HG02571 (cell line): ENCODE measurements around the gene UBE3C.

Experiments used
- ATAC-seq: cut with Tn5 transposase; IDR thresholded peaks from one replicate; pipeline ENCODE4 v1.9.1; 2021; ENCODE audit warnings: mild to moderate bottlenecking, moderate library complexity; ENCODE audit not compliant: unreplicated experiment

The UBE3C gene

DNA sequence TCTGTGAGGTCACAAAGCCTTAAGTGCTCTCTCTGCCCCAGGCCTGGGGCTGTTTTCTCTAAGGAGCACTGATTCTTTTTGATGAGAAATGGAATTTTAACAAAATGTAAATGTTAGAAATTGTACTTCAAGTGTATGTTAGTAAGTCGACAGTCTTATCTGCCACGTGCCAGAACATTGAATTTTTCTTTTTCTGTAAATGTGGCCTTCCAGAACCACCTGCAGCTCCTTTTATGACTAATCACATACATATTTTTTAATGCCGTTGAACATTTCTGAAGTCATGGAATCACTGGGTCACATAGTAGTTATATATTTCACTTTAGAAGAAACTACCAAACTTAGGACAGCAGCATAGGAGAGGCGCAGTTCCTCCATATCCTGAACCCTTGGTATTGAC is 38.0 kb downstream of the UBE3C start:
- ATAC-seq: no peak

DNA sequence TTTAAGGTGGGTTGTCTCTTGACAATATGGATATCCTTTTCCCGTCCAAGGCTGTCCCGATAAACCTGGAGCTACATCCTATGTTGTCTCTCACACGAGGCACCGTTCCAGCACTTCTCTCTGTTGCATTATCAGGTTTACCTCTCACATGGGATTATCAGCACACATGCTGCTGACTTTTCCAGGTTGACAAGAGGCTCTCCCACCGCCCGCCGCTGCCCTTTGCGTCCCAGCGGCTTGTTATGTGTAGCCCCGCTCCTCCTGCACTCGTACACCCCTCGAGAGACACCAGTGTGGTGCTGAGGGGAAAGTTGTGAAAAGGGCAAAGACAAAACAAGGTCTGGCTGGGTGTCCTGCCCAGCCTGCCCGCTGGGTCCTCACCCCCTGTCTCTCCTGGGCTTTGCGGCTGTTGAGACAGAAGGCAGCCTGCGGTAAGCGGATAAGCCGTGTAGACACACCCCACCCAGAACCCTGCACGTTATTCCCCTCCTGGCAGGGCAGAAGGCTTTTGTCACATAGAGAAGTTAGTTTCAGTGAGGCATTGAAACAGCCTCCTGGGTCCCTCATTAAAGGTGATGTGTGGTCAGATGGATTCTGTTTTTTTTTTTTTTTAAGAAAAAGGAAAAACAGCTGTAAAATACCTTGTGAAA is 38.7 kb downstream of the UBE3C start:
- no peak for ATAC-seq

DNA sequence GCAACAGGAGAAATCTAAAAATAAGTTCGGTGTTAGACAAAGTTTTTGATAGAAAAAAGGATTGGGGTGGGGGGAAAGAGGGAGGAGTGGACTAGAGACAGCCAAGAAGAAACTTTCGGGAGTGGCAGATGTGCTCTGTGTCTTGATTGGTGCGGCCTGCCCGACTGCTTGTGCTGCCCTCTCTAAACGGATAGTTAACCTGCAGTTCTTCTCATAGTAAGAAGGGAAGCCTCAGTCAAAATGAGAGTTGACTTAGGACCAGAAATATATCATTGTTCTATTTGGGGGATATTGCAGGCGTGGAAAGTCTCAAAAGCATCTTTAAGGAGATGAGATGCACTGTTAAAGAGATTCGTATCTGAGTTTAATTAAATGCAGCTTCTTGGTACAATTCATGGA is 39.3 kb downstream of the UBE3C start:
- no peak for ATAC-seq

DNA sequence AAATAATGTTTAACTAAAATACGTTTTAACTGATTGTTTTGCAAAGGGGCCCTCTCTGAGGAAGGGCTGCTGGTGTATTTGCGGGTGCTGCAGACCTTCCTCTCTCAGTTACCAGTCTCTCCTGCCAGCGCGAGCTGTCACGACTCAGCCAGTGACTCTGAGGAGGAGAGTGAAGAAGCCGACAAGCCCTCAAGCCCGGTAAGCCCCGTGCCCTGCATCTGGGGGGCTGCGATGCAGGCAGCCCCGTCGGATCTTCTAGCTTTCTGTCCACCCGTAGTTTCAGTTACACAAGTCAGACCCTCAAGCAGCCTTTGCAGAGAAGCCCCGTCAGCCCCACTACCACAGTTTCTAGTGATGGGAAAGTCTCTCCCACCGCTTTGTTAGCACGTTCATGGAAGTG is 45.1 kb downstream of the UBE3C start:
- no peak for ATAC-seq

DNA sequence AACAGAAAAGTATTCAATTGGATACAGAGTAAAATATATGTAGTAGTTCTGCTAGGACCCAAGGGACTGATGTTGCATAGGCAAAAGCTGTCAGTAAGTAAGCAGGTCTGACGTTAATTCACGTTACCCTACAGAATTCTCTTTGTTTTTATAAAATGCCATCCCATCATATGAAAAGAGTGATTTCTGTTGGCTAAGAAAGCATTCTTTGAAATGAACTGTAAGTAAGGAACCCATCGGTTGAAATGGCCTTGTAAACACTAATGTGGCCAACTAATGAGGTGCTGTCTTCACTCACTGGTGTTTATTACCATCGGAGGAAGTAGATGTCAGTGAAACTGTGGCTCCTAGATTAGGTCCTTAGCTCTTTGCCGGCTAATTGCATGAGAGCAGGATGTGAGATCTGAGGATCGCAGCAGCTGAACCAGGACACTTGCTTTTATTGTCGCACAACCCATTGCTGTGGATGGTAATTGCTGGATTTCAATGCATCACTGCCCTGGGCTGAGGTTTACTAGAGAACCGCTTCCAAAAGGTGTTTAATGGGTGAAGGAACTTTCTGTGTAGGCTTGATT is 49.5 kb downstream of the UBE3C start:
- no peak for ATAC-seq

DNA sequence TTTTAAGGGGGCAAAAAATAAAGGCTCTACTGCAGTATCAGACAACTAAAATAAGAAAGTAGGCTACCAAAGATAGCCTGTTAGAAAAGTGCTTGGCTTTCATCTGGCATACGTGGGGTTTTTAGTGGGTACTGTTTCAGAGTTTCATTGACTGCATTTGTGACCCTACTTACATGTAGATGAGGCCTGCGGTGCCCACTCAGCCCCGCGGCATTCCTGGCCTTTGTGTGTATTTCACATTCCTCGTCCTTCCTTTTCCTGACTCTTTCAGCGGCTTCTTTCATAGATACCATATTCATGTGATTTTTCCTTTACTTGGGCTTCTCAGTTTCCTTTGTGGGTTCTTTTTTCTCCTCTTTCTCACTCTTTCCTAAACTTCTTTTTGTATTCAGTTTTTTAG is 50.7 kb downstream of the UBE3C start:
- no peak for ATAC-seq

DNA sequence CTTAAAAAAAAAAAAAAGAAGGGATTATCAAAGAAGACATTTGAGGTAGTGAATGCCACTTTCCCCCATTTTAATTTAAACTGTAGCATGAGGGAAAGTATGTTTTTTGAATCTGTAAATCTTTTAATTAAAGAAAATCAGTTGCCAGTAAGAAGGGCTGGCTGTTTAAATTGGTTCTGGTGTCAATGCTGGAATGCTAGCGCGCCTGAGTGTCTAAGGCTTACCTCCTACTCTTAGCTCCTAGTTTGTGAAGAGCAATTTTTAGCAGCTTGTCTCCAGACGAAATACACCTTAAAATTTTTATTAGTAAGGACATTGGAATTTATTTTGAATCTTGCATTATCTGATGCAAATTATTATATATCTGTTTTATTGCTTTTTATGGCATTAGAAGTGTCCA is 54.1 kb downstream of the UBE3C start:
- ATAC-seq: no peak

DNA sequence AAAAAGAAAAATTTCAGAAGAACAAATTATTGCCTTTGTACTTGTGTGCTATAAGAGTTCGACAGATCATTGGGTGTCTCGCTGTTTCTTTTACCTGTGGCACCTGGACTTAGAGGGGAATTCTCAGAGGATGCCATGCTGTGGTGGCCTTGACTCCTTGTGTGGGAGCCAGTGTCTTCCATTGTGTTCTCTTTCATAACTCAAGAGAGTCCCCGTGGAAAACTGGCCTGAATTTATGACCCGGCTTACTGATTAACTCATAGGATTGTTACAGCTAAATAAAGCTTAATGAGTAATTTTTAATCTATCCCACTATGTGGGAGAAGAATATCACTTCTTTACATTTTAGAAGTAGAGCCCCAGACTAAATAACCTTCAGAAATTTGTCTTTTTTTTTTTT is 54.5 kb downstream of the UBE3C start:
- ATAC-seq: no peak

DNA sequence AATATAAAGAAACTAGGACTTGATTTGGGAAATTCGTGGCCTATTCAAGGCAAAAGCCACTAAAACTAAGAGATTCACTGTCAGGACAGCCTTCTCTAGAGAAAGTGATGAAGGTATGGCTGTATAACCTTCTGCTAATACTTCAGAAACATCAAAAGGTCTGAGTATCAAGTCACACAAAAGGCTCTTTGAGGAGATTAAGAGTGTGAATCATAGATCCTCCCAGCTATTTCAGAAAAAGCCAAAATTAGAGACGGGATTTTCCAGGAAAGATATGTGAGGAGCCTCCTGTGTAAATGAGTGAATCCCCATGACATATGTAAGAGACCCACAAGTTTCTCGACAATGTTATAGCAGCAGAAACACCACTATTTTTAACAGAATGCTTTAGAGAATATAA is 56.2 kb downstream of the UBE3C start:
- ATAC-seq: no peak

DNA sequence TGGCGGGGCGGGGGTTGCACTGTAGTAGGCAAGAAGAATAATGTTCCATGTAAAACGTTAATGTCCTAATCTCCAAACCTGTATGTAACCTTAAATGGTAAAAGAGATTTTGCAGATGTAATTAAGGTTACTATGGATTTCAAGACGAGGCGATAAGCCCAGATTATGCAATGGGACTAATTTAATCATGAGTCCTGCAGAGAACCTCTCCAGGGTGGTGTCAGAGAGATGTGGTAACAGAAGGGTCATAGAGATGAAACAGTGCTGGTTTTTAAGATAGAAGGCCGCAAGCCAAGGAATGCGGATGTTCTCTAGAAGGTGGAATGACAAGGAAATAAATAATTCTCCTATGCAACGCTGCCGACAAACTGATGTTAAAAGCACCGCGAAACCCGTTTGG is 57.1 kb downstream of the UBE3C start:
- ATAC-seq: no peak

DNA sequence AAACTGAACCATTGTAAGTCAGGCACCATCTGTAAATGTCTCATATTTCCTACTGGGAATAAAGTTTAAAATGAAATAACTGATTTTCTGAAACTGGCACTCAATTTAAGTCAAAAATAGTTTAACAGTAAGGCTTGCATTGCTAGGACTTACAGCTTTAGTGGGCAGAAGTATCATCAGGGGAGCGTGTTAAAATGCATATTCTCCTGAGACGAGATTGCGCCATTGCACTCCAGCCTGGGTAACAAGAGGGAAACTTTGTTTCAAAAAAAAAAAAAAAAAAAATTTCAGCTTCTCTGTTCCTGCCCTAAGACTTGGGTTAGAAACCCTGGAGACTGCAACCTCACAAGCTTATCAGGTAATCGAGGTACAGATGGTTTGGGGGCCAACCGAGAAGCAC is 65.4 kb downstream of the UBE3C start:
- no peak for ATAC-seq

DNA sequence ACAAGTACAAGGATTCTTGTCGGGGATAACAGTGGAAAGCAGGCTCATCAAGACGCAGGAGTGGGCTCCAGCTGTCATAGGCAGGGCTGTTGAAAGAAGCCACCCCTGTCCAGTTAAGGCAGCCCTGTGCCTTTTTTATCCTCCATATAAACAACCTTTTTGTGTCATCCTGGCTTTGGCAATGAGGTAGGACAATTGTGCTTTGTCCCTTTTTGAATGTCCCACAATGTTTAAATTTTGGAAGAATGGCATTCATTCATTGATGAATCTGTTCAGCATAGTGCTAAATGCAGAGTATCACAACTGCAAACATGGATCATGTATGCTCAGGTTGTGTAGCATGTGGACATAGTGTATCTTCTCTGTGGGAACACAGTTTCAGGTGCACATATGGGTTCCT is 66.7 kb downstream of the UBE3C start:
- no peak for ATAC-seq

DNA sequence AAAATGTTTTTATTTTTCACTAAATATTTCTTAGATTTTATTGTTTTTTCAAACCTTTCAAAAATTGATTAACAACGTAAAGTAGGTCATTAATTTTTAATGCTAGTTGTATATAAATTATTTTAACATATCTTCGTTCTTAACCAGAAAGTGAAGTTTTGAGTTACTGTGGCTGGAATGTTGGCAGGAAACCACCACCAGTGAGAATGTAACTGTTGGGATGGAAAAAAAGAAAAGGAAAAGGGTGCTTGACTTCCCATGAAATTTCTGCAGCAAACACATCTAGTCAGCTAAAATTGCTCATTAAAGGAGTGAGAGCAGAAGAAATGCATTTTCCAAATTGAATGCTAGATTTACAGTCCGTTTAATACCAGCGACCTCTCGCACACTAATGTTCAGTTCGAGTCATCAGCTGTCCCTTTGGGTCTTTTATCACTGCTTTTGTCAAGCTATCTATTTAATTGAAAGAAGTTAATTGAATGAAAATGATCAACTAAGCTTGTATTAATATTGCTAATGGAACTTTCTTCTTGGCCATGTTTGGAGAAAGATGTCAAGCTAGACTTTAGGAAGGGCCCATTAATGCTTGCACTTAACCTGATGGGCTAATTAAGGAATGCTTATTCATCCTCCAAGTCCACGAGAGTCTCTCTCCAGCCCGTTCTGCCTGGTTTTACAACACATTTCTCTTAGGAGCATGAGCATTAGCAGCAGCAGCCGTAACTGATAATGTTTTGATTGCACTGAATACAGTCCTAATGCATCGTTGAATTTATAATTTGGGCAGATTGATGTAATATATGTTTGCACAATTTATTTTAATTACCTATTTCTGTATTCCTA is 70.1 kb downstream of the UBE3C start:
- no peak for ATAC-seq

DNA sequence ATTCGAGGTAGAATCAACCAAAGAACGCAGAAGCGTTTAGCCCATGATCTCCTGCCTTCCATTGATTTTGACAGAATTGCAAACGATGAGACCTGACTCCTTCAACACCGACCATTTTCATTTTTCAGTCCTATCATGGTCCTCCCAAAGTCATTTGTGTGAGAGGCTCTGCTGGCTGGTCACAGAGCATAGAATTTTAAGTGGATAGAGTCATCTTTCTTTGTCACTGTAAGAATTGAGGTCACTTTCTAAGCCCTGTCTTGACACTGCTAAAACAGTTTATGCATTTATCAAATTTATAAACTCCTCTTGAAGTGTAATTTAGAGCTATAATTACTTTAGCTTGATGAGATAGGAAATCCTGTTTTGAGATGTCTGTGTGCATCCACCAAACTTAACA is 72.0 kb downstream of the UBE3C start:
- no peak for ATAC-seq

DNA sequence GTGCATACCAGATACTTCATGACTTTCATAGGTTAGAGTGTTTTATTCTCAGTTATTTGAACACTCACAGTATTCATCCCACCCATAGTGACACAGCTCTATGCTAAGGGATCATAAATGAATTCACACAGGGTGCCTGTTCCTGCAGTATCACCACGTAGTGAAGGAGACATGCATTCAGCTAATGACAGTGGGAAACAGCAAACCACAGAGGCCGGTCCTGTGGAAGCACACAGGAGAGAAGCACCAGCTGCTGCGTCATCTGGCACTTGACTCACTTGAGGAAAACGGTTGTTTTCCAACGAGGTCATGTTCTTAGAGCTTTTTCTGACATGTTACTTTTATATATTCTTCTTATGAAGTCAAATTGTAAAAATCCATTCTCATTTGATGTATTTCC is 73.0 kb downstream of the UBE3C start:
- no peak for ATAC-seq

DNA sequence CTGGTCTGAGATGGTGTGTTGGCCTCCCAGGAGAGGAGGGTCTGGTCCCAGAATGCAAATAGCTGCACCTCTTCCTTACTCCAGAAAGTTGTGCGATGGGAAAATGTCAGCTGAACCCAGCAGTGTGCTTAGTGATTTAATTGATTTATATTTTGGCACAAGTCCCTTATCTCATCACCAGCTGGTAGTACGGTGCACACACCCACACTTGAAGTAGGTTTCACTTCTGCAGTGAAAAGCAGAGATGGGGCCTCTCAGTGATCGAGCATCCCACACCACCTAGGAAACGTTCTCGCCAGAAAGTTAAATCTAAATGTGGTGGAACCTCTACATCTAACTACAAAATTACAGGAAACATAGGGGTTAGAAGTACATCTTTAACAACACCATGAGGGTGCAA is 80.4 kb downstream of the UBE3C start:
- no peak for ATAC-seq

DNA sequence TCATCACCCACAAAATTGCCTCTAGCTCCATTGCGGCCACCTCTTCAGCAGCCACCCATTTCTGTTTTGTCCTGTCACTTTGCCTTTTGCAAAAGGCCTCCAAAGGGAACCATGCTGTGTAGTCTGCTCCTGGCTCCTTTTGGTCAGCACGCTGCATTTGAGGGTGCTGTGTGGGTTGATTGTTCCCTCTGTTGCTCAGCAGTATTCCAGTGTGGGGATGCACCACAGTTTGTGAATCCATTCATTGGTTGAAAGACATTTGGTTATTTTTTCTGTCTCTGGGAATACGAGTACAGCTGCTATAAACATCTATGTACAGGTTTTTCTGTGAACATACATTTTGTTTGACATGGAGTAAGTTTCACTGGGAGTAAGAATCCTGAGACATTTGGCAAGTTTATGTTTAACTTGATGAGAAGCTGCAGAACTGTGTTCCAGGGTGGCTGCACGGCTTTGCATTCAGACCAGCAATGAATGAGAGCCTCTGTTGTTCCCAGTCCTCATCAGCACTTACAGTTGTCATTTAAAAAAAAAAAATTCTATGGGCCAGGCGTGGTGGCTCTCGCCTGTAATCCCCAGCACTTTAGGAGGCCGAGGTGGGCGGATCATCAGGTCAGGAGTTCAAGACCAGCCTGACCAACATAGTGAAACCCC is 82.3 kb downstream of the UBE3C start:
- no peak for ATAC-seq

DNA sequence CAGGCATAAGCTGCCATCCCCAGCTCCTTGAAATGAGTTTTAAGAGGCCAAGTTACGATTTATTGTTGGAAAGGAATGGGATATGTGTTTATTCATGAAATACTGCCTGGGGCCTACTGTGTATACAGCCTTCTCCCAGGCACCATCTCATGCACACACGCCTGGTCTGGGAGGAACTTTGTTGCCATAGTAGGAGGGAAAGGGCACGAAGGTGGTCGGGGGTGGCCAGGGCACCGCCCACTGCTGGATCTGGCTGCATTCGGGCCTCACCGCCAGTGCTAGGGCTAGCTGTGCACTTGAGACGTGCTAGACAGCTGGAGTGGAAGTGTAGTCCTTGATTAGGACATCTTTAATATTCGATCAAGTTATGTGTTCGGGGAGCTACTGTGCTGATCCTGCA is 84.0 kb downstream of the UBE3C start:
- ATAC-seq: no peak

DNA sequence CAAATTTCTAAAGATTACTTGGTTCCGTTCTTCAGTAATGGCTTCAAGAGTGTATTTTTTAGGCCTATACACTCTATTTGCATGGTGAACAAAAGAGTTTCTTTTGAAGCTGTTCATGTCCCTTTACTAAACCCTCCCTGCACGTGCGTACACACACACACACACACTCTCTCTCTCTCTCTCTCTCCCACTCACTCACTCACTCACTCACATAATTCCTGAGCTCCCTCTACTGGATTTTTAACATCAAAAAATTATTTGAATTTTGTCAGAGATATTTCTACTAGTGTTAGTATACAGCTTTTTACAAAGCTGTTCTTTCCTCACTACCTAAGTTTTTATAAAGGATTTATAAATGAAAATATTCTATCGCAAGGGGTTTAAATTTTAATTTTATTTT is 85.9 kb downstream of the UBE3C start:
- no peak for ATAC-seq

DNA sequence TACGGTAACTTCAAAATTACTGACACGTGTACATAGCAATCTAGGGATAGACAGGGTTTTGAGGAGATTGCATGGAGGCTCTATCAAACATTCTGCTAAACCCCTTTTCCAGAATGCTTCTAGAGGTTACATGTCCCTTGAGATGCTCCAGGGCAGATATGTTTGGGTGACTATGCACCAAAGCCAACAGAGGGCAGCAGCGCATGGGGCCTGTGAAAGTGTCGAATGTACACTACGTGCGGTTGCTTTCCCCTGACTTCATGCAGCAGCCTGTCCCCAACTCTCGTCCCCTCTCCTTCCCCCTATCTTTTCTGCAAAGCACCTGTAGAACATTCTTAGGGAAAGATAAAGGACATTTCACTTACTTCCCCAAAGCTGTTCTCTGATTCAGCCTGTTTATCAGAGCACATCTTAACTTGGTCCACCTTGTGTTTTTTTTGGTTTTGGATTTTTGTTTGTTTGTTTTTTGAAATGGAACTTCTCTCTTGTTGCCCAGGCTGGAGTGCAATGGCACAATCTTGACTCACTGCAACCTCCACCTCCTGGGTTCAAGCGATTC is 90.2 kb downstream of the UBE3C start:
- no peak for ATAC-seq

DNA sequence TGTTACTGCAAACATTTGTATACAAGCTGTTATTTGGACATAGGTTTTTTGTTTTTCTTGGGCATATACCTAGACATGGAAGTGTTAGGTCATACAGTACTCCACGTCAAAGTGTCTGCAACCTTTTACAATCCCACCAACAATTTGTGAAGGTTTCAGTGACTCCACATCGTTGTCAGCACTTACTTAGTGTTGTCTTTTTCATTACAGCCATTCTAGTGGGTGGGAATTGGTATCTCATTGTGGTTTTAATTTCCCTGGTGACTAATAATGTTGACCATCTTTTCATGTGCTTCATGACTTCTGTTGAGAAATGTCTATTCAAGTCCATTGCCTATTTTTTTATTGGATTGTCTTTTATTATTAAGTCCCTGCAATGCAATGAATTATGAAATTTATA is 95.0 kb downstream of the UBE3C start:
- no peak for ATAC-seq

DNA sequence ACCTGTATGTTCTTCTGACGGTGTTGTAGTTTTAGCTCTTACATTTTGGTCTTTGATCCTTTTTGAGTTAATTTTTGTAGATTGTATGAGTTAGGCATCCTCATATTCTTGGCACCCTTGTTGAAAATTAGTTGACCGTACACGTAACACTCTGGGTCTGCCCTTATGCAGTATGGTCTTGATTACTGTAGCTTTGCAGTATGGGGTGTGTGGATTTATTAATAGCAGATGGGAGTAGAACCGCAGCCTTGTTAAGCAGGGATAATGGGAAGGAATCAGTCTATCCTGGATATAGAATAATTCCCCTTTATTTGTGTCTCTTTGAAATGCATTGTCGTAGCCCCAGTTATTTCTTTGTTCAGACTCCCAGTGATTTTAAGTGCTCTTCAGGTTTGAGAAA is 95.5 kb downstream of the UBE3C start:
- ATAC-seq: no peak
